CD4-positive, alpha-beta T cell treated with Interleukin-4 for 1 hour (primary cell): ENCODE results near the gene GINS3.

Source experiments
- DNase-seq, 2 donors: peaks; one replicate each; pipeline ENCODE4 v3.0.0-alpha.2; 2020 to 2022

Gene GINS3

GRCh38 chr16:58426966-58427365 lies 34.7 kb downstream of the GINS3 start:
- DNase-seq = no peak

DNA sequence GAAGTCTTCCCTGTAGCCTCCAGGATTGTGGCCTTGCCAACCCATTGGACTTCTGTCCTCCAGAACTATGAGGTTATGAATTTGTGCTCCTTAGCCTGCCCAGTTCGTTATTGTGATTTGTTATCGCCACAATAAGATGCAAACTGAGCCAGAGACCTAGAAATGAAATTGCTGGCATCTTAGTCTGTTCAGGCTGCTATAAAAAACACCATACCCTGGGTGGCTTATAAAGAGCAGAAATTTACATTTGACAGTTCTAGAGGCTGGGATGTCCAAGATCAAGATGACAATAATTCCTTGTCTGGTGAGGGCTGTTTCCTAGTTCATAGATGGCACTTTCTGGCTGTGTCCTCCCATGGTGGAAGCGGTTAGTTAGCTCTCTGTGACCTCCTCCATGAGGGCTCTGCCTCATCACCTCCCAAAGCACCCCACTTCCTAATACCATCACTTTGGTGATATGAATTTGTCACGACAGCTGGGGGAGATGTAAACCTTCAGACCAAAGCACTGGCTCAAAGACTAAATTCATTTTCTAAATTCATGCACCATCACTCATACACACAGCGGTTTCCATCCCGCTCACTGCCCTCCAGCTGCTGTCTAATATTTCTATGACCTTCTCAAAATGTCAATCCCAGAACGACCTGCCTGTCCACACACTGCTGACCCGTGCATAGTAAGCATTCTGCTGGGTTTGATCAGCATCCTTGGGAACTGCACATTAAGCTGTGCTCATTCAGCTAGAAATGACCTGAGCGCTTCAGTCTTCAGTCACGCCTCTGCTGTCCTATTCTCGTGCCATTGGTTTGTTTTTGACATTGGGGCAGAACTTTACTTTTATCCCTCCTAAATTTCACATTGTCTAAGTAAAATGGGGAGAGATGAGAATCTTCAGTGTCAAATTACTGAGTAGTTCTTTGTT lies 36.6 kb downstream of the GINS3 start:
- DNase-seq = no peak

DNA sequence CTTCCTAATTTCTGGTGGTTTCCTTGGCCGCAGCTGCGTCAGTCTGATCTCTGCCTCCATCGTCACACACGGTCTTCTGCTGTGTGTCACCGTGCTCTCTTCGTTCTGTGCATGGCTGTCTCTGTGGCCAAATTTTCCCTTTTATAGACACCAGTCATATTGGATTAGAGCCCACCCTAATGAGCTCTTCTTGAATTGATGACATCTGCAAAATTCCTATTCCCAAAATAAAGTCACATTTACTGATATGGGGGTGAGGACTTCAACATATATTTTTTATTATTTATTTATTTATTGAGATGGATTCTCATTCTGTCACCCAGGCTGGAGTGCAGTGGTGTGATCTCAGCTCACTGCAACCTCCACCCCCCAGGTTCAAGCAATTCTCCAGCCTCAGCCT lies 38.4 kb downstream of the GINS3 start:
- DNase-seq = no peak

- DNase-seq = no peak
Observed at GRCh38 chr16:58433569-58433951, 41.3 kb downstream of the GINS3 start.

GRCh38 chr16:58435779-58436178 lies 43.5 kb downstream of the GINS3 start:
- no peak for DNase-seq

- DNase-seq = no peak
Observed at GRCh38 chr16:58440131-58440530, 47.9 kb downstream of the GINS3 start.

- DNase-seq = no peak
Observed at GRCh38 chr16:58442547-58442946, 50.3 kb downstream of the GINS3 start.

DNA sequence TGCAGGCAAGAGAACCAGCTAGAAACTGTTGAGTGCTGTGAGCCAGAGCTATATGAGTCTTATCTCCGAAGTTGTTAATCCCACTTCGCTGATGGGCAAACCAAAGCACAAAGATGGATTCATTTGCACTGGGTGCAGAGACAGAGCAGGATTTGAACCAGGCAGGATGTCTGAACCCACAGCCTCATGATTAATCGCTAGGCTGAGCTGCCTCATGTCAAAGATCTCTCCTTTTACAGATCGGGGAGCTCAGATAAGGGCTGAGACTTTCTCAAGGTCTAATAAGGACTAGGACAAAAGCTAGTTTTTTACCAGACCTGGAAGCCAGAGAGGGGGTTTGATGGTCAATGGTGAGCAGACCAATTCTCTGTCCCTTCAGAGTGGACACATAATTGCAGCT lies 51.5 kb downstream of the GINS3 start:
- DNase-seq = no peak

DNA sequence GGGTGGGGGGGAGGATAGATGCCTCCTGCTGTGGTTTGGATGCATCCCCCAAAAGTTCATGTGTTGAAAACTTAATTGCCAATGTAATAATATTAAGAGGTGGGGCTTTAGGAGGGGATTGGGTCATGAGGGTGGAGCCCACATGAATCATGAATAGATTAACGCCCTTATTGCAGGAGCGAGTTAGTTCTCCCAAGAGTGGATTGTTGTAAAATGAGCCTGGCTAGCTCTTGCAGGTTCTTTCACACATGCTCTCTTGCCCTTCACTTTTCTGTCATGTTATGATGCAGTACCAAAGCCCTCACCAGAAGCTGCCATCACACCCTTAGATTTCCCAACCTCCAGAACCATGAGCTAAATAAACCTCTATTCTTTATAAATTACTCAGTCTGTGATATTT lies 52.0 kb downstream of the GINS3 start:
- DNase-seq = no peak

GRCh38 chr16:58448890-58449289 lies 56.6 kb downstream of the GINS3 start:
- no peak for DNase-seq

GRCh38 chr16:58449306-58449705 lies 57.0 kb downstream of the GINS3 start:
- DNase-seq = no peak

GRCh38 chr16:58449768-58450167 lies 57.5 kb downstream of the GINS3 start:
- DNase-seq = no peak

GRCh38 chr16:58450590-58450989 lies 58.3 kb downstream of the GINS3 start:
- no peak for DNase-seq

DNA sequence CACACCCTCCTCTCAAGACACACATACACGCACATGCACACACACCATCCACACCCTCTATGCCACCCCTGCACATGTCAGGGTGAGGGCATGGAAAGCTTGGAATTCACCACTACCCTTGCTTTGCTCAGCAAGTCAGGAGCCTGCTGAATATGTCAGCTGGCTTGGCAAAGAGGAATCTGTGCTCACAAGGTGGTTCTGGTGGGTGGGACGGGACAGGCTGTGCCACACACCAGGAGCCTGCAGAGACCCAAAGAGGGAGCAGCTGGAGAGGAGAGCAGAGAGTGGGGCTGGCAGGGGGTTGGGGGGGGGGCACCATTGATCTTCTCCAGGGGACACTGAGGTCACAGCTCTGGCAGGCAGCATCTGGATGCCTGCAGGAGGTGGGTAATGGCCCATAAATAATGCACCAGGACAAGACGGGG lies 59.0 kb downstream of the GINS3 start:
- no peak for DNase-seq

DNA sequence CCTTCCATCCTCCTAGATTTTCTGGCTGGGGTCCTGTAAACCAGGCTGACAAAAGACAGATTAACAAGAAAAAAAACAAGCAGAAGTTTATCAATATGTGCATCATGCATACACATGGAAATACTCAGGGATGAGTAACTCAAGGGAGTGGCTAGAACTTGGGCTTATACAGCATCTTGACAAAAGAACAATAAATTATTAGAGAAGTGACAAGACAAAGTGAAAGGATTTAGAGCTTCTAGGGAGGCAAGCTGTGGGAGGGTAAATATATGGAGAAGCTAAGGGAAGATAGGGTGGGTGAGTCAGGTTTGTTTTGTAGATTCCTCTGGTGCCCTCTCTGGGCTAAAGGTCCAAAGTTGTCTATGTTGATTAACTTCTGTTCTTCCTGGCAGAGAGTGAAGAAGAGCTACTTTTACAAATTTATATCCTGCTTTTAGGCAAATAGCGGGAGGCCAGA lies 59.7 kb downstream of the GINS3 start:
- no peak for DNase-seq

DNA sequence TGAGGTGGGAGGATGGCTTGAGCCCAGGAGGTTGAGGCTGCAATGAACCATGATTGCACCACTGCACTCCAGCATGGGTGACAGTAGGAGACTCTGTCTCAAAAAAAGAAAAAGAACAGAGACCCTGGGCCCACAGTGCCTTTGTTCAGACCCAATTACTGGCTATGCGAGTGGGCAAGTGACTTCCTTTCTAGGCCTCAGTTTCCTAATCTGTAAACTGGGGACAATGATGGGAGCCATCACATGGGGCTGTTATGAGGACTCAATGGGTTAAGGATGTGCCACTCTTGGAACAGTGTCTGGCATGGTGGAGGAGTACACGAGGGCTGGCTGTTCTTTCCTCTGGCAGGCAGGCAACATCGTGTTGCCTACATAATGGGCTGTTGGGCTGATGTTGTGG lies 60.4 kb downstream of the GINS3 start:
- DNase-seq = no peak

DNA sequence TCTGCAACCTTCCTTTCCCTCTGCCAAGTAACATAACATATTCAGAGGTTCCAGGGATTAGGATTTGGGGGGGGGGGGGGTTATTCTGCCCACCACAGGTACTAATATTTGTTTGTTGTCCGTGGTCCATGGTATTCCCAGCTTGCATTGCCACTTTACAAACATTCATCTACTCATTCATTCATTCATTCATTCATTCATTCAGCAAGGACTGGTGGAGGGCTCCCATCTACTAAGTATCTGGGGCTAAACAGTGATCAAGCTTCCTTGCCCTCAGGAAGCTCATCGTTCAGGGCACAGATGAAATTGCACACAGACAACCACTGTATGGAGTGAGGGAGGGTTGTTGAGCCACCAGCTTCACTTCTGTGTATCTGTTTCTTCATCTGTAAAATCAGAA lies 61.9 kb downstream of the GINS3 start:
- DNase-seq = no peak

GRCh38 chr16:58454856-58455255 lies 62.6 kb downstream of the GINS3 start:
- no peak for DNase-seq
